ENCODE data around the gene ESYT1.
A peak's percentile ranks its signal among the peaks of the same experiment; 100 is the strongest.

ESYT1 gene

DNA sequence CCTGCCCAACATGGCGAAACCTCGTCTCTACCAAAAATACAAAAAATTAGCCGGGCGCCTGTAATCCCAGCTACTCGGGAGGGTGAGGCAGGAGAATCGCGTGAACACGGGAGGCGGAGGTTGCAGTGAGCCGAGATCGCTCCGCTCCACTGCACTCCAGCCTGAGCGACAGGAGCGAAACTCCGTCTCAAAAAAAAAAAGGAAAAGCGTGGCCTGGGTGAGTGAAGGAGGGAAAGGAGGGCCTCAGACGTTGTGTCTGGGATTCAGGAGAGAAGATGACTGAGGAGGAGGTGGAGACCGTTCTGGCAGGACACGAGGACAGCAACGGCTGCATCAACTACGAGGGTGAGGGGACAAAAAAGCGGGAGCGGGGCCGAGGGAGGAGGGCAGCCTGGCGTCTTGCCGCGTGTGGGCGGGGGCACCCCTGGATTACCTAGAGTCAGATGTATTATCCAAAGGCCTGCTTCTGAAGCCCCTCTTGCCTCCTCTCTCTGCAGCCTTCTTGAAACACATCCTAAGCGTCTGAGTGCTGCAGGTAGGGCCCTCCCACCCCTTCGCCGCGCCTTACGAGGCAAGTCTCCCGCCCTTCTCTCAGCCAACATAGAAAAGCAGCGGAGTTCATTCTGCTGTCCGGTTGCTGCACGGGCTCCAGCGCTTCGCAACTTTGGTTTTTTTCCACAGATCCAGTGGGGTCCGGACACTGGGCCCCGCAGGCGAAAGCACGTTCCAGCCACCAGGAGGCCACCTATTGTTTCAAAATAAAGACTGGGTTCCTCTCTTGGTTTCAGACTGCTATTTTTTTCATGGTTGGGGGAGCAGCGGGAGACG lies 29.3 kb downstream of the ESYT1 start:
- DNase-seq, result peak; percentile 95

DNA sequence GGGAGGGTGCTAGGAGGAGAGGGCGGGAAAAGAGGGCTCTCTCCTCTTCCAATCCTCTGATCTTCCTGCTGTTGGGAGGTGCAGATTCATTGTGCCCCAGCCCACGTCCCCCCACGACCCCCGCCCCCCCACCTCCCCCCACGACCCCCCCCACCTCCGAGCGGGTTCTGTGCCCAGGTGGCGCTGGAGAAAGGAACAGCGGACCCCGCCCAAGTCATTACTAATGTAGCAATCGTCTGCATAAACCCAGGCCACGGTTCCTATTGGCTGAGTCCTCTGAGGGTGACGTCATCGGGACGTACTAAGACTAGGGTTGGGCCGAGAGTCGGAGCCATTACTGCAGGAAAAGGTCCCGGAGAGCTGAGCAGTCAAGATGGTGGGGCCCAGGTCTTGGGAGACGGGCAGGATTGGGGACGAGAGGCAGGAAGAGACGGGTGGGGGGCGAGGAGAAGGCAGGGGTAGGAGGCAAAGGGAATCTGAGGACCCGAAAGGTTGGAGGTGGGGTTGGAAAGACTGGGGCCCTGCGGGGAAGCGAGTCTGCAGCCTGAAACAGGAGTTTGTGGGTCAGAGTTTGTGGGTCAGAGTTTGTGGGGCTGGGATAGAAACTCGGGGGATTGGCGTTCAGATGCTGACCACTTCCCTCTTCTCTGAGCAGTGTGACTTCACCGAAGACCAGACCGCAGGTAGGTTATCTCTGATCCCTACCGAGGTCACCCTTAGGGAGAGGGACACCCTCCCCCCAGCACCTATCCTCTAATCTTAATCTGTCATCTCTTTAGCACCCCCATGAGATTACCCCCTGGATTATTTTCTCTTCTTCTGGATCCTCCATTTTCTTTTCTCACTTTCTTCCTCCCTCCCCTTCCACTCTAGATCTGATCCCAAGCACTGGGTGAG lies 30.2 kb downstream of the ESYT1 start, which contains the start of gene MYL6:
TSS of gene MYL6 (plus strand) at position 331 of the 897 bp plus-strand sequence. CDS start at position 374, 43 bp downstream.
- peak; percentile 100 for DNase-seq

DNA sequence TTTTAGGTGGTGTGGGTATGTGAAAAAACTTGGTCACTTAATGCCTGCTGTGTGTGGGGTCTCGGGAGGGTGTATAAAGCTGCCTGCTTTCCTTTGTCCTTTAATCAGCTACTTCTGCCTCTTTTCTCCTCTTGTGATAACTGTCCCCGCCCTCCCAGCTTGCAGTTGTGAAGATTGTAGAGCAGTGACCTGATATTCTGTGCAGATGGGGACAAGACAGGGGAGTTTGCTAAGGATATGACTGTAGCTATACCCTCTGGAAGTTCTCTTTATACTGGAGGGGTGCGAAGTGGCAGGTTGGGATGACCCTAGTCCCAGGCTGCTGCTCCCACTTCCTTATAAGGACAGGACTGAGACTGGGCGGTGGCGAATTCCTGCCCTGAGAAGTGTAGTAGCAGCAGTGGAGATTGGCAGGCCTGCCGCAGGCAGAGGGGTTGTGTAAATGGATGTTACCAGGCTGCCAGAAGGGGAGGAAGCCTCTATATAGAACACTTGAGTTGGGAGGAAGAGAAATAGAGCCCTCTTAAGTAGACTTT lies 30.9 kb downstream of the ESYT1 start:
- peak; percentile 59 for DNase-seq

DNA sequence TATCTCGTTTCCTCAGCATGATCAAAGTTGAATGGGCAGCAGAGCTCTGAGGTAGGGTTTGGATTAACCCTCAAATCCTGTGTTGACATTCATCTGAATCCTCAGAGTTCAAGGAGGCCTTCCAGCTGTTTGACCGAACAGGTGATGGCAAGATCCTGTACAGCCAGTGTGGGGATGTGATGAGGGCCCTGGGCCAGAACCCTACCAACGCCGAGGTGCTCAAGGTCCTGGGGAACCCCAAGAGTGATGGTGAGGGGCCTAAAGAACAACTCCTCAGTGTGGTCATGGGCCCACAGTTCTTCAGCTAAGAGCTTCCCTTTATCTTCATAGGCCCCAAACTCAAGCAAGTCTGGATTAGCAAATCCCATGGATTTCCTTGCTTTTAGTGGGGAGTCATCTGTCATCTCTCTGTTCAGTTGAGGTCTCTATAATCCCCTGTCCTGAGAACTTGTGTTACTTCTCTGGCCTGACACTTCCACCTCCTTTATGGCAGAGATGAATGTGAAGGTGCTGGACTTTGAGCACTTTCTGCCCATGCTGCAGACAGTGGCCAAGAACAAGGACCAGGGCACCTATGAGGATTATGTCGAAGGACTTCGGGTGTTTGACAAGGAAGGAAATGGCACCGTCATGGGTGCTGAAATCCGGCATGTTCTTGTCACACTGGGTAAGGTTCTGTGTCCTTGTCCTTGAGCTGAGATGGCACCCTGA lies 31.6 kb downstream of the ESYT1 start:
- DNase-seq, result no peak

DNA sequence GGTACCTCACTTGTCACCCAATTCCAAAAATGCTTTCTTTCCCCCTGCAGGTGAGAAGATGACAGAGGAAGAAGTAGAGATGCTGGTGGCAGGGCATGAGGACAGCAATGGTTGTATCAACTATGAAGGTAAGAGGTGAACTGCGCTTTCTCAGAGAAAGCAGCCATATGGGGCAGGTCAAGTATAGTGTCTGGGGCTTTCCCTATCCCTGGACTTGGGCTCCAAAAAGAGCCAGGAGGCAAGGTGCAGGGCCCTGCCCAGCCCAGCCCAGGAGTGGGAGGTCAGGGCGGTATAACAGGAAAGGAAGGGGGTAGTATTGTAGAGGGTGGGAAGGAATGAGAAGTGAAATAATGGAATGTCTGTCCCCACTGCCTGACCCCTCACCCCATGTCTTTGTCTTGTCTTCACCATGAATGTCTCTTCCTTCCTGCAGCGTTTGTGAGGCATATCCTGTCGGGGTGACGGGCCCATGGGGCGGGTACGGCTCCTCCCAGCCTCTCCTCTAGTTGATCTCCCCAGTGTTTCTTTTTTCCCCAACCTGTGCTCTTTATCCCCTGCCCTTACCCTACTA lies 32.2 kb downstream of the ESYT1 start:
- no peak for DNase-seq

DNA sequence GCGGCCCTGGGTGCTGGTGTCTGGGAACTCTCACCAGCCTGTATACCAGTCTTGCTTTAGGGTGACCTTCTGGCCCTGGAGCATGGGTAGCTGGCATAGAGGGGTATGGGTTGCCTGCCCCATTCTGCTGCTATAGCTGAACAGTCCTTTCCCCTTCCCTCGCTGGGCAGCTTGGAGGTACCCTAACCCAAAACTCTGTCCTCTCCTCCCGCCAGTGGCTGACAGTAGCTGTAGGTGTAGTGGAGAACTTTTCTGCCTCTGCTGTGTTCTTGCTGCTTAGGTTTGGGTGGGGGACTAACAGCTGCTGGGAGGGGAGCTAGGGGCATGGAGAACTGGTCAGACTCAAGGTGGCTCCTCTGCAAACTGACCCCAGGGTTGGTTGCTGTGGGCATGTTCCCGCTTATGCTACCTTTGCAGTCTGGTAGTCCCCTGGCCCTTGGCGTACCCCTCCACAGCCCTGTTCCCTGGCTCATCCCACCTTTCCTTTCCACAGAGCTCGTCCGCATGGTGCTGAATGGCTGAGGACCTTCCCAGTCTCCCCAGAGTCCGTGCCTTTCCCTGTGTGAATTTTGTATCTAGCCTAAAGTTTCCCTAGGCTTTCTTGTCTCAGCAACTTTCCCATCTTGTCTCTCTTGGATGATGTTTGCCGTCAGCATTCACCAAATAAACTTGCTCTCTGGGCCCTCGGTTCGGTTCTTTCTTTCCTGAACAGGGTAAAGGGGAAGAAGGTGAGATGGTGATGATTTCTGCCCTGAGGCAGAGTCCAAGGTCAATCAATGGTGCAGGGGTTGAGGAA lies 33.0 kb downstream of the ESYT1 start:
- DNase-seq, result no peak

DNA sequence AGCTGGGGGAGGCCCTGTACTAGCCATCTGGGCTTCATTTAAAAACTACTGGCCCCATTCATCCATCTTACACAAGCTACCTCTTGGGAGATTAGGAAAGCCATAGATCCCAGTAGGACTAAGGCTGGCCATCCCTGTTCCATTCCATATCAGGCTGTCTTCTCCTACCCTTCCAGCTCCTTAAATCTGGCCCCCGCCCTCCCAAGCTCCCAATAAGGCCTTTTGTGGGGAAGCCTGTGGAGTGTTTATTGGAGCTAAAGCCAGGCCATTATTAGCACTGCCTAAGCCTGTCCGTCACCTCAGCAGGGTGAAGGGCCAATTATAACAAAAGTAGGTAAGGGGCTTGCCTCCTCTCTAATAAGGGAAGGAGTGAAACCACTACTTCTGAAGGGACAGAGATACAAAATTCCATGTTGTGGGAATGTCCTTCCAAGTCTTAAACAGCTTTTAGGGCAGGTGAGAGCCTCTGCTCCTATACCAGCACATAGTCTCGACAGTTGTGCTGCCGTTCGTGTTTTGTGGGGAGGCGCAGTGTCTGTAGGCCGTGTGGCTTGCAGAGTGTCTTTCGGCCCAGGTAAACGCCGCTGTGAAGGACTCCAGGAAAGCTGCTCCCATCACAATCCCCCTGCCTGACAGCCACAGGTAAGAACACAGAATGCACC lies 33.8 kb downstream of the ESYT1 start:
- no peak for DNase-seq

DNA sequence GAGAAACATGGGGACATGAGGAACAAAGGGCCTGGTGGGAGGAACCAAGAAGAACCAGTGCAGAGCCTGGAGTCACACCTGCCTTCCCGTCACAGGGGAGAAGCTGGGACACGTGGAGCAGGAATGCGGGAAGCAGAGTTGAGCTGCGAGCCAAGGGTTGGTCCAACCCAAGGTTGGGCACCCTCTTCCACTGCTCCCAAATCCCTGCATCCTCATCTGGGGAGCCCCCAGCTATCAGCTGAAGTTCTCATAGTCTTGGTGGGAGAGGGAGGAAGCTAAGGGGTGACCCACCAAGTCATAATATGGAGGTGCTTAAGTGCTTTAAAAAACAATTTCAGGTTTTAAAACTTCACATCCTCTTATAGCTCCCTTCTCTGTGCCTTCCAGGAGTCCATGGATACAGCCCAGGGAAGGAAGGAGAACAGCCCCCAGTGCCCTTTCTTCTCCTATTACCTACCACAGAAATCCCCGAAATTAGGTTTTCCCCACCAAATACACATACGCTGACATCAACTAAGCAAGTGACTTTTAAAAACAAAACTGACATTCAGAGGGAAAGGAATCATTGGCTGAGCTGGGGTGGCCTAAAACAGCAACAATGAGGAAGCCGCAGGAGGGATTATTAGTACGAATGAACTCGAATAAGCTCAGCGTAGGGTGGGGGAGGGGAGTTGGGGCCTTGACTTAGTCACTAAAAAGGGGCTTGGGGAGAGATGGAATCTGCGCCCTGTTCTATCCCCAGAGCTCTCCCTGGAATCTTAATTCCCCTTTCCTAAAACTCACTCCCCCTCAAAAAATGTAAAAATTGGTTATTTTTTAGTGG lies 34.6 kb downstream of the ESYT1 start:
- no peak for DNase-seq

DNA sequence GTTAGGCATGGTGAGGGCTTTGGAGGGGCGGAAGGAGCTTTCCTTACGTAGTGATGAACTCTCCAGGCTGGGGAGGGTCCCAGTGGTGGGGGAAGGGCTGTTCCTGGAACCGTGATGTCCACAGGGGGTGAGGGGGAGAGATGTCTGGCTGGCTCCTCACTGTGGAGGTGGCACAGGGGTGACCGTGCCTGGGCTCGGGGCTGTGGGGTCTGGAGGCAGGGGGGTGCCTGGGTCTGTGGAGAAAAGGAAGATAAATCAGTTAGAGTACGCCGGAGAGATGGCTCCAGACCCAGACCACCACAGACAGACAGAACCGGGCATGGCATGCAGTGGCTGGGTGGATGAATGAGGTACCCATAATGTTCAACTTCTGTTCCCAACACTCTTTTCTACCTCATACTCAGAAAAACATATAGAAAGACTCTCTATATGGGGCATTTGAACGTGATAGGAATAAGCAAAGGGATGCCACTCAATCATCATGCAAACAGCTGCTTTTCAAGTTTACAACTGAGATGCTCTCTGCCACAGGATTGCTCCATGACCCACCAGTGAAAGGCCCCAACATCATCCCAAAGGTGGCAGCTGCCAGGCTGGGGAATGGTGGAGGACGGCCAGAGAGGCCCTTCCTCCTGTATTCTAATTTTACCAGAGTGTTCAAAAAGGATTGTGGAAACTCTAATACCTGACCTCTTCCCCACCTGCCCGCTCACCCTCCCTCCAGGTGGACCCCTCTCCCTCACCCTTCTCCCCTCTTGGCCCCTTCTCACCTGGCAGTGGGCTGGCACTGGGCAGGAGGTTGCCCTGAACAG lies 35.7 kb downstream of the ESYT1 start:
- DNase-seq, result no peak

DNA sequence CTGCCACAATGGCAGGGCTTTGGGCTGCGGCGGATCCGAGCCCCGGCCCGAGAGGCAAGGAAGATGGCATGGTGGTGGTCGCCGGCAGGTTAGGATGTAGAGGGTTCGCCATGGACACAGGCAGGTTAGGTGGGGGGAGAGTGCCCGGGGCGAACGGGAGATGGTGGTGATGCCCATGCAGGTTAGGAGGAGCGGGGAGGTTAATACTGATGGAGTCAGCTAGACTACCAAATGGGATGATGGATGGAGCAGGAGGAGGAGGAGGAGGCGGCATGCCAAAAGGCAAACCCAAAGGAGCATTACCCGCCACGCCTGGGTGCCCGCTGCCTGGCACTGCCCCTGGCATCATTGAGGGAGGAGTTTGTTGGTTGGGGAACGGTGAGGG lies 36.3 kb downstream of the ESYT1 start:
- no peak for DNase-seq

DNA sequence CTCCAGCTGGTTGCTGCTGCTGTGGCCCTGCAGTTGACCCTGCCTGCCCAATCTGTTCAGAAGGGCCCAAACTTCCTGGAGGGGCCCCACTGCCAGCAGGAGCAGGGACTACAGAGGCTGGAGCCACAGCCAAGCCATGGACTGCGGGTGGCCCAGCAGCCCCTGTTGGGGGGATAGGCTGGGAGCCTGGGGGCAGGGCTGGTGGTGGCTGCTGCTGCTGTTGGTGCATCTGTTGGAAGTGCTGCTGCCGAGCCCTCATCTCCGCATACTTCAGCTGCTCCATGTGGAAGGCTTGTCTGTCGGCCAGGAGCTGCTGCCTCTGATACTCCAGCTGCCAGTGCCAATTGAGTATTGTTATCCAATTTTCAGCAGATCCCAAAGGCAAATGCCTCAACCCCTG lies 37.3 kb downstream of the ESYT1 start:
- no peak for DNase-seq

DNA sequence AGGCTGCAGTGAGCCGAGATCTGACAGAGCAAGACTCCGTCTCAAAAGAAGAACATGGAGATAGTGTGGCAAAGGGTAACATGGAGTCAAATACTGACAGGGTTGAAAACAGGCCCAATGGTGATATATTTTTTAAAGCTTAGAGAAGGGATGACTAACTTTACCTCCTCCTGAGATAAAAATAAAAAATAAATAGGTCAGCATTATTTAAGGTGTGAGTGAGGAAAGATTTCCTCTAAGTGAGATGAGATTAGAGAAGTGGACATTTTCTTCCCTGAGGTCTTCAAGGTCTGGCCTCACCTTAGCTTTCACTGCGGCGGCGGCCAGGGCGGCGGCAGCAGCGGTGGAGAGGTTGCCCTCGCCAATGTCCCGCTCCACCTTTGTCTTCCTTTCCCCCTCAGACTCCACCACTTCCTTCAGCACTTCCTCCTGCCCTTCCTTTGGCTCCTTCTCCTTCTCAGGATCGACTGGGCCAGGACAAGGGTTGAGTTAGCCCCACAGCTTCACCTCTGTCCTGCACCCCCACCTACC lies 41.2 kb downstream of the ESYT1 start:
- no peak for DNase-seq

DNA sequence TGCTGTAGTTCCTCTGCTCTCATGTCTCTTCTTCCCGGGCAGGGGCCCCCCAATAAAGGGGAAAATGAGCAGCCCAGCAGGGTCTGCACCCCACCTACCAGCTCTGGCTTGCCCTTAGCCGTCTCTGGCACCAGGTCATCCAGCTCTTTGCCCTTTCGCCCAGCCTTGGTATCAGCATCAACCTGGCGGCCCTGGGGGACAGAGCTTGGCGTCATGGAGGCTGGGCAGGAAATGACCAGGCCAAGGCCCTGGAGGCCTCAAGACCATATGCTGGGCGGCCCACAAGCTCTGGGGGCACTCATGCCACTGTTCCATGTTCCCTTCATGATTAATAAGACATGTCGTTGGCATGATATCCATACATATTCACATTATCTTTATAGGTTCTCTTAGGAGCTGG lies 44.8 kb downstream of the ESYT1 start:
- no peak for DNase-seq

DNA sequence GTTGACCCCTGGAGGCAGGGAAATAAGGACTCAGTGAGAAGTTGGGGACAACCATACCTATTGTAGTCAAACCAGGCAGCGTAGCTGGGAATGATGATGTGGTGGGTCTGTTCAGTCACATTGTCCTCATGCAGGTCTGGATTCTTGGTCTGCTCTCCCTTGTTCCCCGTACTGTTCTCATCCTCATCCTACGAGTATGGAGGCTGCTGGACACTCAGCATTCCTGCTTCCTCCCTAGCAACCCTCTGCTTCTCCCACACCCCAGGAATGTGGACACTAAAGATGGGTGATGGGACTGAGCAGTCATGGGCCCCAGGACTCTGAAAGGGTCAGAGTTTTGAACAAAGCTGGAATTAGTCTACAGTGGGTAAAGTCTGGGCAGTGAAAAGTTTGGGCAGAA lies 50.3 kb downstream of the ESYT1 start:
- DNase-seq, result no peak

DNA sequence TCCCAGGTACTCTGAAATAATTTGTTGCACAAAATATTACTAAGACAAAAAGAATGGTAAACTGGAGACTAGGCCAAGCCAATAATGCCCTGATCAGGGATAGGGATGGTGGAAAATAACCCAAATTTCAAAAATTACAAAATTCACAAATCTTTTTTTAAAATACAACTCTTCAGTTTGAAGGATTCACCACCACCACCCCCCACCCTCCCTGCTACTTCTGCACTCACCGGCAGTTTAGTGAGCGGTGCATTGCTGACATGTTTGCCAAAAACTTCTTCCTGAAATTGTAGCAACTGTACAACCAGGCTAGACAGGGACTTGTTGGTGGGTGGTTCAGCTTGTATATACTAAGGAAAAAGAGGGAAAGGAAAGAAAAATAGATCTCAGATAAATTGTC lies 58.9 kb downstream of the ESYT1 start:
- no peak for DNase-seq

DNA sequence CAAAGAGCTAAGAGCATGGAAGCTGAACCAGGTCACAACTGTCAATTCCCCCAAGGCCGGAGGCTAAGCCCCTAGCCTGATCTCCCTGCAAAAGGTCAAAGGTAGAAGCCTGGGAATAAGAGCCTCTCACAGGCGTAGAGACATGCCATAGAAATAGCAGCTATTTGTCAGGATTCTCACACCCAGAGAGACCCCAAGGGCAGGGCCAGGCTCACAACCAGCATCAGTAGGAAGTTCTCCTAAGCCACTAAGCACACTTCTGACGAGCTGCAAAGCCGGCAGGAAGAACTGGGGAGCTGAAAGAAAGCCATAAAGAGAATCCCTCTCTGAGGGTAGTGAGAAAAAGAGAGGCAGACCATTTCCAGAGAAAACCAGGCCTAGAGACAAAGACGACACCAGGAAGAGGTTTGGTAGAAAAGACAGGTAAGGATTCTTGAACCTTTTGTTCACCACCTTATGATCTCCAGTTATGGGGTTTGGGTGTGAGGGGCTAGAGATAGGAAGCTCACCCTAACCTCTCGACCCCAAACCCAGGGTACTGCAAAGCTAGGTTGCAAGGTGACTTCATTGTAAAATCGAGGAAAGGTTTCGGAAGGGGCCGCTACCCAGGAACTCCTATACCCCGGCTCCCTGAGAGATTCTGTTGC lies 60.2 kb downstream of the ESYT1 start:
- DNase-seq, result no peak

DNA sequence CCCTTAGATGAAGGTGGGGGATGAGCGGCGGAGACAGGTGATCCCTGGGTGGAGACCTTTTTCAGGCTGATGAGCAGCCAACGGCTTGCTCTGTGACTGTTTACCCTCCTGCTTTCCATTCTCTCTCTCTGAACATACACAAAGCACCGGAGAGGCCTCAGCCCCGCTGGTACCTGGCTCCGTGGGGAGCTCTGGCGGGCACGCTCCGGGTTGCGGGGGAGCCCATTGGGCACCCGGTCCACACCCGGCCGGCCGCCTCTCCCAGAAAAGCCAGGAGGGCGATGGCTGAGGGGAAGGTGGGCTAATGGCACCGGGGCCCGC lies 60.7 kb downstream of the ESYT1 start:
- DNase-seq, result peak; percentile 70

DNA sequence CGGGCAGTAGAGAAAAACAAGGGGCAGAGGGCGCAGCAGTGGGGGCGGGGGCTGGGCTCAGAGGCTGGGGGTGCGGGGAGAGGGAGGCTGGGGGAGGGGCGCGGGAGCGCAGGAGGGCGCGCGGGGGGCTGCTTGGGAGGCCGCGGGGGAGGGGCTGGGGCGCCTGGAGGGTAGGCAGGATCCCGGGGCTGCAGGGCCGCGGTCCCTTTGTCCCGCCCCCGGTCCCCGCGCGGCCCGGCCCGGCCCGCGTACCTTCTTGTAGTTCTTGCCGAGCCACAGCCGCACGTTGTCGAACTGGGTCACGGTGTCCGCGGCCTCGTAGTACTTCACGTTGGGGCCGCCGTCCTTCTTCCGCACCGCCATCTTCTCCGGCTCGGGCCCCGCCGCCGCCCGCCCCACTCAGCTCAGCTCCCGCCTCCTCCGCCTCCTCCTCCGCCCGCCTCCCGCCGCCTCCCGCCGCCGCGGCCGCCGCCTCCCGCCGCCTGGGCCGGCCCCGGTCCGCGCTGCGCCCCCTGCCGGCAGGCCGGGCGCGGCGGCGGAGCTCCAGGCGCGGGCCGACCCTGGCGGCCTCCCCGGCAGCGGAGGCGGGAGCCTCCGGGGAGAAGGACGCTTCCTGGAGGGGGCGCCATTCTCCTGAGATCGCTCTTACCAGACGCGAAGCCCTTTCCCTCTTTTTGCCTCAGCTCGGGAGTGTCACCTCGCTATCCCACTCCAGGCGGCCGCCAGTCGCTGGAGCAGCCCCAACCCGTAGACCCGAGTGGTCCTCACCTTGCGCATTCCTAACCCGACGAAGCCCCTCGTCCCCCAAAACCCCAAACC lies 61.2 kb downstream of the ESYT1 start, which contains the start of gene SMARCC2:
TSS of gene SMARCC2 (minus strand) at position 385 of the 819 bp plus-strand sequence. CDS start at position 363, 22 bp downstream.
- DNase-seq, result peak; percentile 90

Measured in NCI-H146 (cell line).